Memory B cell (primary cell): ENCODE results near the gene LRRK1.

Source experiments
- ATAC-seq: fragments of 150-1000 bp; cut with Tn5 transposase; 2 replicates; pipeline ENCODE4 v1.10.0; 2021; ENCODE audit warnings: low read depth, mild to moderate bottlenecking, moderate library complexity
- DNase-seq, 2 donors: peaks; one replicate each; pipeline ENCODE4 v3.0.0; 2022; ENCODE audit warnings: low spot score in 2 of 2
- H3K27ac Mint-ChIP-seq: one replicate; pipeline ENCODE4 v1.8.0; 2022; ENCODE audit warnings: mild to moderate bottlenecking, moderate library complexity, mixed read lengths
- H3K27me3 Mint-ChIP-seq: one replicate; pipeline ENCODE4 v1.8.0; 2022; ENCODE audit warnings: mixed read lengths
- H3K36me3 Mint-ChIP-seq: one replicate; pipeline ENCODE4 v1.8.0; 2022; ENCODE audit warnings: mild to moderate bottlenecking, mixed read lengths
- H3K4me1 Mint-ChIP-seq: one replicate; pipeline ENCODE4 v1.8.0; 2022; ENCODE audit warnings: mixed read lengths
- H3K4me3 Mint-ChIP-seq: one replicate; pipeline ENCODE4 v1.8.0; 2022; ENCODE audit warnings: mild to moderate bottlenecking, moderate library complexity, mixed read lengths
- H3K9me3 Mint-ChIP-seq: one replicate; pipeline ENCODE4 v1.8.0; 2022; ENCODE audit warnings: mixed read lengths

LRRK1 gene

GRCh38 chr15:101049856-101050622 lies 130.9 kb downstream of the LRRK1 start:
- H3K27ac Mint-ChIP-seq = no peak overlapping the region
- H3K36me3 Mint-ChIP-seq = peaks cover 24% of the 10 kb centered on the region
- DNase-seq = no peak
- no peaks in the 10 kb centered on the region for H3K4me1 Mint-ChIP-seq
- H3K27me3 Mint-ChIP-seq = no peaks in the 10 kb centered on the region
- no peaks in the 10 kb centered on the region for H3K9me3 Mint-ChIP-seq
- no peak overlapping the region for H3K4me3 Mint-ChIP-seq
- no peak for ATAC-seq

- no peaks in the 10 kb centered on the region for H3K27me3 Mint-ChIP-seq
- peaks cover 26% of the 10 kb centered on the region for H3K36me3 Mint-ChIP-seq
- H3K4me1 Mint-ChIP-seq = no peaks in the 10 kb centered on the region
- H3K27ac Mint-ChIP-seq = no peak overlapping the region
- no peak for ATAC-seq
- no peak for DNase-seq
- no peak overlapping the region for H3K4me3 Mint-ChIP-seq
- no peaks in the 10 kb centered on the region for H3K9me3 Mint-ChIP-seq
Measured at GRCh38 chr15:101050623-101051290, 131.6 kb downstream of the LRRK1 start.

DNA sequence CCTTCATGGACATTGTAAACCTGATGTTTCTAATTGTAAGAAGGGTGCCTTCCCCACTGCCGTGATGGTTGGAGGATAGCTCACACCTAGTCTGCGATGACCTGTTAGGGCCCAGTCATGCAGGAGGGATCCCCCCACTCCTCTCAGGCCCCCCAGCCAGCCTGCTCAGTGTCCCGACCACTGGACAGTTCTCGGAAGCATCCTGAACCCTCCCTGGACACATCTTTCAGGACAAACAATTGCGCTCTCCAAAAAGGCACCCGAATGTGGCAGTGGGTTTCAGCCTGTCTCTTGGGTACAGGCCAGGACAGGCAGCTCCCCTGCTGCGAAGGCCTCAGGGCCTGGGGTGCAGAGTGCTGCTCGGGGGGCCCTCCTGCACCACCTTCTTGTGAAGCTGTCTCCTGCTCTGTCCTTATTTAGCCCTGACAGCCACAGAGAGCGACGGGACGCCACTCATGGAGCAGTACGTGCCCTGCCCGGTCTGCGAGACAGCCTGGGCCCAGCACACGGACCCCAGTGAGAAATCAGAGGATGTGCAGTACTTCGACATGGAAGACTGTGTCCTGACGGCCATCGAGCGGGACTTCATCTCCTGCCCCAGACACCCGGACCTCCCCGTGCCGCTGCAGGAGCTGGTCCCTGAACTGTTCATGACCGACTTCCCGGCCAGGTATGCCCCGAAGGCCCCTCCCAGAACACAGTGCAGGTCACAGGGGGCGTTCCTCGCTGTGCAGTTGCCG lies 132.3 kb downstream of the LRRK1 start:
- DNase-seq = no peak
- Mint-ChIP-seq H3K27me3 (no peaks in the 10 kb centered on the region), H3K4me1 (peaks cover 3% of the 10 kb centered on the region), H3K9me3 (no peaks in the 10 kb centered on the region), H3K27ac (no peak overlapping the region), H3K4me3 (no peak overlapping the region), H3K36me3 (peaks cover 30% of the 10 kb centered on the region)
- ATAC-seq = no peak

DNA sequence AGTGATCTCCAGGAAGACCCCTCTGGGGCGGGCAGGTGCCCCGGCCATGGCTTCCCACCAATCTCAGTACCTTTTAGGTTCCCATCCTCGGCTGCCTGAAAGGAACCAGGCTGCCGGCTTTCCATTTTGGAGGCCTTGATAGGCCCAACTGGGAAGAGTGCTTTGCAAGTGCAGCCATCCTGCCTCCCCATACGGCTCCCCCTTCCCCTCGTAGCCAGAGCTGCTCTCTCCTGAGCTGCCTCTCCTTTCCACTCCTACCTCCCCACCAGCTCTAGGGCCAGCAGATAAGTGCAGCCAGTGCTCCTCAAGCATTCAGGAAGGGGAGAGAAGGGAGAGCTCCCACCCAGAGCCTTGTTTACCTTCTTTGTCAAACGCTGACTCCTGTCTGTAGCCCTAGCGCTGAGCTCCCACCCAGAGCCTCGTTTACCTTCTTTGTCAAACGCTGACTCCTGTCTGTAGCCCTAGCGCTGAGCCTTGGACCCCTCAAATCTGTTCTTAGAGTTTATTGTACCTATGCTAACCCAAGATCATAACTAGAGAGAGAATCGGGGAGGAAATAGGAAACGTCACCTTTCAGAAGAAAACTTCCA lies 133.0 kb downstream of the LRRK1 start:
- Mint-ChIP-seq H3K9me3 (no peaks in the 10 kb centered on the region), H3K27ac (no peak overlapping the region), H3K27me3 (no peaks in the 10 kb centered on the region), H3K4me3 (no peak overlapping the region), H3K36me3 (peaks cover 32% of the 10 kb centered on the region), H3K4me1 (peaks cover 4% of the 10 kb centered on the region)
- ATAC-seq (no peak), DNase-seq (no peak)

- H3K4me1 Mint-ChIP-seq = peaks cover 4% of the 10 kb centered on the region
- H3K4me3 Mint-ChIP-seq = no peak overlapping the region
- DNase-seq = no peak
- no peak overlapping the region for H3K27ac Mint-ChIP-seq
- no peaks in the 10 kb centered on the region for H3K9me3 Mint-ChIP-seq
- no peak for ATAC-seq
- no peaks in the 10 kb centered on the region for H3K27me3 Mint-ChIP-seq
- peaks cover 36% of the 10 kb centered on the region for H3K36me3 Mint-ChIP-seq
Measured at GRCh38 chr15:101052681-101053121, 133.5 kb downstream of the LRRK1 start.

- H3K4me1 Mint-ChIP-seq = peaks cover 4% of the 10 kb centered on the region
- DNase-seq (no peak), ATAC-seq (no peak)
Measured at GRCh38 chr15:101053261-101053660, 134.1 kb downstream of the LRRK1 start.

GRCh38 chr15:101054116-101054515 lies 135.0 kb downstream of the LRRK1 start:
- Mint-ChIP-seq H3K27me3 (no peaks in the 10 kb centered on the region), H3K4me3 (no peak overlapping the region), H3K27ac (no peak overlapping the region), H3K36me3 (peaks cover 45% of the 10 kb centered on the region), H3K9me3 (no peaks in the 10 kb centered on the region), H3K4me1 (peaks cover 4% of the 10 kb centered on the region)
- ATAC-seq (no peak), DNase-seq (no peak)

More at GRCh38 chr15:101053261-101053660, 134.1 kb downstream of the LRRK1 start:
- H3K27ac Mint-ChIP-seq = no peak overlapping the region
- no peaks in the 10 kb centered on the region for H3K27me3 Mint-ChIP-seq
- no peaks in the 10 kb centered on the region for H3K9me3 Mint-ChIP-seq
- peaks cover 41% of the 10 kb centered on the region for H3K36me3 Mint-ChIP-seq
- no peak overlapping the region for H3K4me3 Mint-ChIP-seq

DNA sequence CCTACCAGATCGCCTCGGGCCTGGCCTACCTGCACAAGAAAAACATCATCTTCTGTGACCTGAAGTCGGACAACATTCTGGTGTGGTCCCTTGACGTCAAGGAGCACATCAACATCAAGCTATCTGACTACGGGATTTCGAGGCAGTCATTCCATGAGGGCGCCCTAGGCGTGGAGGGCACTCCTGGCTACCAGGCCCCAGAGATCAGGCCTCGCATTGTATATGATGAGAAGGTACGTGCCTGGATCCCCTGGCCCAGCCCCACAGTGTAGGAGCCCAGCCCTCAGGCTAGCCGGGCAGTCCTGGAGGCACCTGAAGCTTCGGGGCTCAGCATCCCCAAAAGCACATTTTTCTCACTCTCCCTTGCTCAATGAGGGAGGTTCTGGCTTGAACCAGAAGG lies 135.8 kb downstream of the LRRK1 start:
- ATAC-seq (no peak), DNase-seq (no peak)
- no peak overlapping the region for H3K4me3 Mint-ChIP-seq
- no peaks in the 10 kb centered on the region for H3K9me3 Mint-ChIP-seq
- H3K36me3 Mint-ChIP-seq = peaks cover 53% of the 10 kb centered on the region
- no peak overlapping the region for H3K27ac Mint-ChIP-seq
- H3K27me3 Mint-ChIP-seq = no peaks in the 10 kb centered on the region
- peaks cover 7% of the 10 kb centered on the region for H3K4me1 Mint-ChIP-seq

GRCh38 chr15:101055411-101055810 lies 136.3 kb downstream of the LRRK1 start:
- Mint-ChIP-seq H3K27ac (no peak overlapping the region), H3K4me1 (peaks cover 7% of the 10 kb centered on the region)

DNA sequence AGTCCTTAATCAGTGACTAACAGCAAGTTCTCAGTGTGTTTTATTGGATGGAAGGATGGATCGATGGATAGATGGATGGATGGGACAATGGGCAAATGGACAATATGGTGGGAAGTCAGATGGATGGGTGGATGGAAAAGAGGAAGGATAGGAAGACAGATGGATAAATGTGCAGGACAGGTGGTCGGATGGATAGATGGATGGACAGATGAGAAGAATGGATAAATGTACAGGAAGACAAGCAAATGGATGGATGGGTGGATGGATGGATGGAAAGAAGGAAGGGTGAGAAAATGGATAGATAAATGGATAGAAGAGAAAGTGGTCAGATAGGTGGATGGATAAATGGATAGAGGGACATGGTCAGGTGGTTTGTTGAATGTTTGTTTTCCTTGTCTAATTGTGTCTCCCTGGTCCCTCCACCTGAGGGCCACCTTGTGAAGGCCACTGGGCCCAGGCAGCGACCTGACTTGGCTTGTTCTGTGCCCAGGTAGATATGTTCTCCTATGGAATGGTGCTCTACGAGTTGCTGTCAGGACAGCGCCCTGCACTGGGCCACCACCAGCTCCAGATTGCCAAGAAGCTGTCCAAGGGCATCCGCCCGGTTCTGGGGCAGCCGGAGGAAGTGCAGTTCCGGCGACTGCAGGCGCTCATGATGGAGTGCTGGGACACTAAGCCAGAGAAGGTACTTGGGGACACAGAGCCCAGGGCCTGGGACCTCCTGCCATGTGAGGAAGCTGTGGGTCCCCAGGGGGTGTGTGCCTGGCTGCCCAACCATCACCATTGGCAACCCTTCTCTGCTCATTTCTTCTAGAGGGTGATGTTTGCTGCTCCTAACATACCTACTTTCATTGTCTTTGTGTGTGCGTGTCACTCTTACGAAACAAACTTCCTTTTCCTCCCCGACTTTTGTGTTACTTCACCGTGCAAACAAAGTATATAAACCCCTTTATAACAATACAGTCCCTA lies 137.5 kb downstream of the LRRK1 start:
- Mint-ChIP-seq H3K9me3 (no peaks in the 10 kb centered on the region), H3K4me3 (no peak overlapping the region), H3K27ac (peak overlapping the region; percentile 1), H3K36me3 (peaks cover 55% of the 10 kb centered on the region), H3K27me3 (no peaks in the 10 kb centered on the region), H3K4me1 (peaks cover 7% of the 10 kb centered on the region)
- DNase-seq (no peak), ATAC-seq (peak; percentile 21)

More at GRCh38 chr15:101055411-101055810, 136.3 kb downstream of the LRRK1 start:
- no peak overlapping the region for H3K4me3 Mint-ChIP-seq
- H3K36me3 Mint-ChIP-seq = peaks cover 55% of the 10 kb centered on the region
- ATAC-seq = no peak
- no peaks in the 10 kb centered on the region for H3K27me3 Mint-ChIP-seq
- DNase-seq = no peak
- no peaks in the 10 kb centered on the region for H3K9me3 Mint-ChIP-seq

DNA sequence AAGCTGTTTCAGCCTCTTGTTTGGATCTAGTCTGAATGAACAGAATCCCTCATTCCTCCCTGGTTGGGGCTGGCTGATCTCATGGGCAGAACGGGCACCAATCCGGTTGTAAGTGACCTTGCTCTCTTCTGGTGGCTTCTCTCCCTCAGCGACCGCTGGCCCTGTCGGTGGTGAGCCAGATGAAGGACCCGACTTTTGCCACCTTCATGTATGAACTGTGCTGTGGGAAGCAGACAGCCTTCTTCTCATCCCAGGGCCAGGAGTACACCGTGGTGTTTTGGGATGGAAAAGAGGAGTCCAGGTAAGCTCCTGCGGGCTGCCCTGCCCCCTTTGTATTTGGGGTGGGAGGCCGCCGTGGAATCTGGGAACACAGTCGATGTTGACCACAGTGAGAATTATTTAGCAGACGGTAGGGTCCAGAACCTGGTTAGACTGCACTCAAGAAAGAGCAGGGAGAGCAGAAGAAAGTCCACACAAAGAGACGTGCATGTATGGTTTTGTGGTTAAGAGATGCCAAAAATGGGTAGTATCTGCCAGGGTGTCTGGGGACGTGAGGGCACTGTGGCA lies 138.8 kb downstream of the LRRK1 start:
- H3K27me3 Mint-ChIP-seq = no peaks in the 10 kb centered on the region

GRCh38 chr15:101058735-101059134 lies 139.6 kb downstream of the LRRK1 start:
- Mint-ChIP-seq H3K4me3 (no peak overlapping the region), H3K4me1 (peaks cover 23% of the 10 kb centered on the region), H3K27ac (no peak overlapping the region), H3K36me3 (peaks cover 47% of the 10 kb centered on the region), H3K9me3 (no peaks in the 10 kb centered on the region), H3K27me3 (no peaks in the 10 kb centered on the region)
- DNase-seq (no peak), ATAC-seq (no peak)

More for the DNA sequence above, 138.8 kb downstream of the LRRK1 start:
- H3K4me3 Mint-ChIP-seq = no peak overlapping the region
- peaks cover 18% of the 10 kb centered on the region for H3K4me1 Mint-ChIP-seq
- no peak overlapping the region for H3K27ac Mint-ChIP-seq
- peaks cover 49% of the 10 kb centered on the region for H3K36me3 Mint-ChIP-seq
- DNase-seq (no peak), ATAC-seq (no peak)
- H3K9me3 Mint-ChIP-seq = no peaks in the 10 kb centered on the region
